Cardiac muscle cell (in vitro differentiated cells and primary cell): ENCODE measurements around the gene RAB40B. TPM values are rescaled to one million over a fixed set of nuclear protein-coding genes. Genes with fewer than 3 reads are reported as not detected.

Experiments used
- DNase-seq, 2 donors: peaks; one replicate each; pipeline versions ENCODE4 v3.0.0 to v3.0.0-alpha.2; 2010 to 2017; ENCODE audit warnings: low read depth in 1 of 2, low spot score in 1 of 2
- H3K27ac ChIP-seq: fragments of 200-600 bp; sonication (generic); 2 replicates; pipeline ENCODE4 v1.5.1; 2016
- H3K27me3 ChIP-seq: fragments of 200-600 bp; sonication (generic); 2 replicates; pipeline ENCODE4 v1.6.0; 2016; ENCODE audit warnings: control low read depth
- H3K36me3 ChIP-seq: fragments of 200-600 bp; sonication (generic); 2 replicates; pipeline ENCODE4 v1.5.1; 2016; ENCODE audit warnings: control low read depth
- H3K4me1 ChIP-seq: fragments of 200-600 bp; sonication (generic); 2 replicates; pipeline ENCODE4 v1.8.1; 2017; ENCODE audit warnings: low read depth, mild to moderate bottlenecking, mixed run types
- H3K4me3 ChIP-seq: fragments of 200-600 bp; sonication (generic); 2 replicates; pipeline ENCODE4 v1.5.1; 2016; ENCODE audit warnings: mild to moderate bottlenecking
- H3K9me3 ChIP-seq: fragments of 200-600 bp; sonication (generic); 2 replicates; pipeline ENCODE4 v1.5.1; 2017; ENCODE audit warnings: low read depth, mild to moderate bottlenecking, control low read depth
- polyA plus RNA-seq: library from polyadenylated mRNA; unstranded; fragments of >200 nt; fragmentation: Nextera tagmentation; extraction: Ambion mirVana; gene quantifications from 2 replicates; pipeline ENCODE4 v1.2.1, GENCODE V29; 2016
- total RNA-seq: library from RNA; depleted of rRNA; stranded (reverse); fragments of >200 nt; gene quantifications from 2 replicates; pipeline ENCODE4 v1.2.3, GENCODE V29; 2016
- TF ChIP-seq, protein P1 (sequence below): IDR thresholded peaks from 2 replicates; pipeline ENCODE4 v1.5.1; 2012; ENCODE audit warnings: low read depth, mild to moderate bottlenecking, low read length

The RAB40B gene
- total and polyA plus RNA-seq, 2 experiments from 2014 or later, result 28.9 to 29.7 TPM

DNA sequence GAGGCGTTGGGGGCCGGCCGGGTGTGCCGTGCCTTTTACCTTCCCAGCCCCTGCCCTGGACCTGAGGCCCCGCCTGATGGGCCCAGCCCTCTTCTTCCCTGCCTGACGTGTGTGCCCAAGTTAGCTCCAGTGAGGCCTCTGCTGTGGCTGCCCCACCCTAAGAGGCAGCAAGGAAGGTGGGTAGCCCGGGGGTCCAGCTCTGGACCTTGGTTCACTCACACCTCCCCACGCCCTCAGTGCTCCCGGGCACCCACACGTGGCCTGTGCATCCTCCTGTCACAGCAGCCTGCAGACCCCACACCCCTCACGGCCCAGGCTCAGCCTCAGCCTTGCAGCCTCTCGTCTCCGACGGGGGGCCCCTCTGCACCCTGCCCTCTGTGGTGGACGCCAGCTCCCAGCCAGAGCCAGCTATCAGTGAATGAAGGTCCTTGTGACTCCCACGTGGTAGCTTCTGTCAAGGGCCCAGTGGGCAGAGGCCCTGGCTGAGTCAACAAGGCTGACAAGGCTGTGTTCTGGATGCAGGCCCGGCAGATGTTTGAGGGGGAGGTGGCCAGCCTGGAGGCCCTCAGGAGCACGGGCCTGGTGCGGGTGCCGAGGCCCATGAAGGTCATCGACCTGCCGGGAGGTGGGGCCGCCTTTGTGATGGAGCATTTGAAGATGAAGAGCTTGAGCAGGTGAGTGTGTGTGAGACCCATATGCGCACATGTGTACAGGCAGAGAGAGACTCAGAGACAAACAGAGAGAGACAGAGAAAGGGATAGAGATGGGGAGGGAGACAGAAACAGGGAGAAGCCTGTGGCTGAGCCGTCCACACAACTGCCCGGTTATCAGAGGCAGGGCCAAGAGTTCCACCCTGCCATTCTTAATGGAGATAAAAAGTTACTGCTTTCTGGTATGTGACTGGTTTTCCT is 39.7 kb upstream of the RAB40B start:
- Histone ChIP-seq H3K27ac (no peak overlapping the region), H3K27me3 (no peaks in the 10 kb centered on the region), H3K9me3 (no peaks in the 10 kb centered on the region), H3K4me3 (no peak overlapping the region), H3K4me1 (no peaks in the 10 kb centered on the region), H3K36me3 (peaks cover 27% of the 10 kb centered on the region)
- peak in 1 of 2 donors; percentile 56 for DNase-seq
- TF ChIP-seq, protein P1, sequence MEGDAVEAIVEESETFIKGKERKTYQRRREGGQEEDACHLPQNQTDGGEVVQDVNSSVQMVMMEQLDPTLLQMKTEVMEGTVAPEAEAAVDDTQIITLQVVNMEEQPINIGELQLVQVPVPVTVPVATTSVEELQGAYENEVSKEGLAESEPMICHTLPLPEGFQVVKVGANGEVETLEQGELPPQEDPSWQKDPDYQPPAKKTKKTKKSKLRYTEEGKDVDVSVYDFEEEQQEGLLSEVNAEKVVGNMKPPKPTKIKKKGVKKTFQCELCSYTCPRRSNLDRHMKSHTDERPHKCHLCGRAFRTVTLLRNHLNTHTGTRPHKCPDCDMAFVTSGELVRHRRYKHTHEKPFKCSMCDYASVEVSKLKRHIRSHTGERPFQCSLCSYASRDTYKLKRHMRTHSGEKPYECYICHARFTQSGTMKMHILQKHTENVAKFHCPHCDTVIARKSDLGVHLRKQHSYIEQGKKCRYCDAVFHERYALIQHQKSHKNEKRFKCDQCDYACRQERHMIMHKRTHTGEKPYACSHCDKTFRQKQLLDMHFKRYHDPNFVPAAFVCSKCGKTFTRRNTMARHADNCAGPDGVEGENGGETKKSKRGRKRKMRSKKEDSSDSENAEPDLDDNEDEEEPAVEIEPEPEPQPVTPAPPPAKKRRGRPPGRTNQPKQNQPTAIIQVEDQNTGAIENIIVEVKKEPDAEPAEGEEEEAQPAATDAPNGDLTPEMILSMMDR, result no peak

DNA sequence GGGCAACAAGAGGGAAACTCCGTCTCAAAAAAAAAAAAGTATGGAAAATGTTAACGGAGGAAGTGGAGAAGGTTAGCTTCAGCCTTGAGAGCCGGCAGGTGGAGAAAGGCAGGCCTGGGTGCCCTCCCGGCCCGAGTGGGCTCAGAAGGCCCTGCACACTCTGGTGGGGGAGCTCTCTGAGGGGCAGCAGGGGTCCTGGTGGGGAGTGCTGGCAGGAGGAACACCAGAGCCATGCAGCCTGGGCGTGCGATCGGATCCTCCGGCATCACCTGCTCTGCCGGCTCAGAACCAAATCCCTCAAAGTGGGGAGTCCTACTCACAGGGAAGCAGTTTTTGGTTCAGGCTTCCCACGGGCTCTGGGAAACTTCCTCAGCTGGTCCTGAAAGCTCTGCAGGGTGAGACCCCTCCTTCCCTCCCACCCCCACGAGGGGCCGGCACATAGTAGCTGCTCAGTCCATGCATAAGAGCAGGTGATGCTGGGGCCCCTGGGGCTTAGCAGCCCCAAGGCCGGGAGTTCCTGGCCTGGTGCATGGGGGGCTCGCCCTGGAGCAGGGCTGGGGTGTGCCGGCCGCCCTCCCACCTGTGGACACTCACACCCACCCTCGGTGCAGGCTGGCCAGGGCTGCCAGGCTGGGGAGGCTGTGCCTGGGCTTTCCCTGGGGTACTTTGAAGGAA is 38.1 kb upstream of the RAB40B start:
- Histone ChIP-seq H3K9me3 (no peaks in the 10 kb centered on the region), H3K36me3 (peaks cover 19% of the 10 kb centered on the region), H3K27me3 (no peaks in the 10 kb centered on the region), H3K27ac (no peak overlapping the region), H3K4me1 (no peaks in the 10 kb centered on the region), H3K4me3 (no peak overlapping the region)
- no peak for DNase-seq
- TF ChIP-seq, protein P1, result no peak

DNA sequence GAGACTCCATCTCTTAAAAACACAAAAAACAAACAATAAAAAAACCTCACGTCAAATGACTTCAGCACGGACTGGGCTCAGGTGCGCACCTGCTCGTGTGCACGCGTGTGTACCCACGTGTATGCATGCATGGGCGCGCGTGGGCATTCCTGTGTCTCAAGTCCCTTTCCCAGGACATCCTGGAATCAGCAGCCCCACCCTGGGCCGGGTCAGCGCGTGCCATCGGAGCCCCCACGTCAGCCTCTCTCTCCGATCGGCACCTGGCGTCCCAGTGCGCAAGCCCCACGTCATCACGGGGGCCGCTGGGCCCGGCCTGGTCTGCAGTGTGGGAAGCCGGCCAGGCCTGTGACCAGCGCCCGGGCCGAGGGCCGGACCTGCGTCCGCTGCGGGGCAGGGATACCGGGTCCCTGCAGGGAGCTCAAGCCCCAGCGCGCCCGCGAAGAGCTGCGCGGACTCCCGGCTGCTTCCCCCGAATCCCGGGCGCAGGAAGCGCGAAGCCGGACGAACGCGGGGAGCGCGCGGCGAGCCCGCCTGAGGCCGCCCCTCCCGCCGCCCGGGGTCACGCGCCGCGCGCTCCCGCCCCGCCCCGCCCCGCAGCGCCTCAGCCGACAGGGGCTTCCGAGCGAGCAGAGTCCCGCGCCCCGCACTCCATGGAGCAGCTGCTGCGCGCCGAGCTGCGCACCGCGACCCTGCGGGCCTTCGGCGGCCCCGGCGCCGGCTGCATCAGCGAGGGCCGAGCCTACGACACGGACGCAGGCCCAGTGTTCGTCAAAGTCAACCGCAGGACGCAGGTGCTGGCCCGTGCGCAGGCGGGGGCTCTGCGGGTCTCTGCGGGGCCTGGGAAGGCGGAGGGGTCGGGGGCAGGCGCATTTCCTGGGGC is 36.7 kb upstream of the RAB40B start, which contains the start of gene FN3K:
FN3K (plus strand) TSS at position 629 of the 880 bp plus-strand sequence; CDS start at position 651, 22 bp downstream.
- peak; percentile 79 to 80 for DNase-seq
- peak within 1 kb of the TSS; percentile 72 for H3K27ac ChIP-seq
- no peaks in the 10 kb centered on the region for H3K4me1 ChIP-seq
- H3K4me3 ChIP-seq, result peak within 1 kb of the TSS; percentile 91
- TF ChIP-seq, protein P1, result no peak
- peaks cover 6% of the 10 kb centered on the region for H3K36me3 ChIP-seq
- H3K27me3 ChIP-seq, result no peaks in the 10 kb centered on the region
- H3K9me3 ChIP-seq, result no peaks in the 10 kb centered on the region

DNA sequence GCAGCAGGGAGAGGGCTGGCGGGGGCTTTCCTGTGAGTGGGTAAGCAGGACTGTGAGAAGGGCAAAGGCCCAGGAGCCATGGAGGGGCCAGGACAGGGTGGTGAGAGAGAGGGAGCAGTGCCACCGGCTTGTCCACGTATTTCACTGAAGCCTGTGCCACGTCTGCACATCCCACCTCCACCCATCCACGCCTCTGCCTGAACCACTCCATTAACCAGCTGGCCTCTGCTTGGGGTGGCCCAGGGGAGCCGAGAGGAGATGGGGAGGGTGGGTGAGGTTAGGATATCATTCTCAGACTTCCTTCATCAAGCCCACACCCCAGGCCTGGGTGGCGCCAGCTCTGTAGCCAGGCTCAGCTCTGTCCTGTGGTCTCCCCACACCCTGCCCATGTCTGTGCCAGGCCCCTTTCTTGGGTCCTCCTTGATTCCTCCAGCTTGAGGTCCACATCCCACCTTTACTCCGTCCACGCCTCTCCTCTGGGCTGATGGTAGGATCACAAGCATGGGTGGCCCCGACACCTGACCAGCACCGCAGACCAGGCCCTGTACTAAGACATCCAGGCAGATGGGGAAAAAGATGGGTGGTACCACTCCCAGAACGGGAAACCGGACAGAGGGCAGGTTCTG is 33.7 kb upstream of the RAB40B start:
- no peak overlapping the region for H3K4me3 ChIP-seq
- no peak for DNase-seq
- TF ChIP-seq, protein P1, result no peak
- H3K4me1 ChIP-seq, result no peaks in the 10 kb centered on the region
- no peaks in the 10 kb centered on the region for H3K9me3 ChIP-seq
- no peak overlapping the region for H3K27ac ChIP-seq
- H3K36me3 ChIP-seq, result no peaks in the 10 kb centered on the region
- H3K27me3 ChIP-seq, result no peaks in the 10 kb centered on the region
